GM19463 (cell line): Measurements from ENCODE around the gene TRMT2B.
"Not testable (repeated sequence)": the region's sequence is repeated elsewhere in the genome, so short reads cannot be mapped to it uniquely, and the experiment has no call there.

Source experiments
- ATAC-seq: cut with Tn5 transposase; IDR thresholded peaks from one replicate; pipeline ENCODE4 v1.9.1; 2021; ENCODE audit warnings: mild to moderate bottlenecking, moderate library complexity; ENCODE audit not compliant: unreplicated experiment

TRMT2B gene

GRCh38 chrX:101009090-101009489 lies 42.8 kb downstream of the TRMT2B start:
- no peak for ATAC-seq

DNA sequence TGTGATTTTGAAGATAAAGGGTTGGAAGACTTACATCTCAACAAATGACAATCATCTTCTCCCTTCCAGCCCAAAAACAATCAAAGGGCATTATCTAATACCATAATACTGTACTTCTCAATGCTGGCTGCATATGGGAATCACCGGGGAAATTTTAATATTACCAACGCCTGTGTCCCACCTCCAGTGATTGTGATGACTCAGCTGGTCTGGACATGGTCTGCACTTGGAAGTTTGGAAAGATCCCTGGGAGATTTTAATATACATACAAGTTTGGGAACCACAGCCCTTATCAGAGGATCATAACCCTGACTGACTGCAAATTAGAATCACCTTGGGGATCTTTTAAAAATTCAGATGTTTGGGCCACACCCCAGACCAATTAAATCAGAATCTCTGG lies 52.5 kb downstream of the TRMT2B start:
- ATAC-seq: no peak

GRCh38 chrX:100995469-100995868 lies 56.4 kb downstream of the TRMT2B start:
- ATAC-seq: no peak

DNA sequence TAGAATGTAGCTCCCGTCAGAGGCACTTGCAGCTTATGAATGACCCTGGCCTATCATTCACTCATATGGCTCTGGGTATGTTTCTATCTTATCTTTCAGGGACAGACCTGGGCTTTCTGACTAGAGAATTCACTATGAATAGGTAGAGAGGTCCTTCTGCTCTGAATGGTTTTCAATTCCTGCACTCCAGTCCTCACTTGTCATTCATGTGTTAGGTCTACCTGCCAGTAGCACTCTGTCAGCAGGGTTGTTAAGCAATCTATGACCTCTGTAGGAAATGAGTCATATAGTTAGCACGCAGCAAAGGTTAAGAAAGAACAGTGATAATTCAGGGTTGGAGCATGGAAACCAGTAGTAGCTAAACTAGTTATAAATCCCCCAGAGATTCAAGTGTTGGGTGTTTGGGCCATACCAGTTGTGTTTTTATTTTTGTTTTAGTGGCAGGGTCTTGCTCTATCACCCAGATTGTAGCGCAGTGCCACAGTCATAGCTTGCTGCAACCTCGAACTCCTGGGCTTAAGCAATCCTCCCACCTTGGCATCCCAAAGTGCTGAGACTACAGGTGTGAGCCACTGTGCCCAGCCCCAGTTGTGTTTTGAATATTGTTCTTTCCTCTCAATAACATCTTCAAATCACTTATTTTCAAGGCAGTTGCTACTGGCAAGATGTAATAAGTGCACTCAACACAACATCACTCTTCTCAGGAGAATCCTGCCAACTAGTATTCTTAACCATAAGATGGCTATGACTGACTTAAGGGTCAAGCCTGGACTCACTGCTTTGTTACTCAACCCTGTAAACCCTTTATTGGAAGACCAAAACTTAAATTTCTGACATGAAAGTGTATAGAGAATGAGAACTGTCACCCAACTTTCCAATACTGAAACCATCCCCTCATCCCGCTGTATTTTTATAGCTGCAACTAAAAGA lies 57.3 kb downstream of the TRMT2B start:
- ATAC-seq: peak; percentile 89

DNA sequence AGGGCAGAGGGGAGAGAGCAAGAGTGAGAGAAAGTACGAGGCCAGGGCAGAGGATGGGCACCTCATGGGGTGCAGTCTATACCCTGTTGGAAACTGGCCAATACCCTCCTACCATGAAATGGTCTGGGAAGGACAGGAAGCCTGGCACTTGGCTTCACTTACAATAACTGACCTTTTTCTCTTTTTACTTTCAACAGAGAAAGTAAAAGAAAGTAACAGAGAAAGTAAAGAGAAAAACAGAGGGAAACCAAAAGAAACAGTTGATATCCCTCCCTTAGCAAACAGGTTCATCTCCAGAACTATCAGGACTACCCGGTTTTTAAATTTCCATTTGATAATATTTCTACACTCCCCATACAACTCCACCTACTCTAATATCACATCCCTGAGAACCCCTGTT lies 61.8 kb downstream of the TRMT2B start:
- ATAC-seq: no peak

GRCh38 chrX:100984818-100985217 lies 67.1 kb downstream of the TRMT2B start:
- no peak for ATAC-seq

DNA sequence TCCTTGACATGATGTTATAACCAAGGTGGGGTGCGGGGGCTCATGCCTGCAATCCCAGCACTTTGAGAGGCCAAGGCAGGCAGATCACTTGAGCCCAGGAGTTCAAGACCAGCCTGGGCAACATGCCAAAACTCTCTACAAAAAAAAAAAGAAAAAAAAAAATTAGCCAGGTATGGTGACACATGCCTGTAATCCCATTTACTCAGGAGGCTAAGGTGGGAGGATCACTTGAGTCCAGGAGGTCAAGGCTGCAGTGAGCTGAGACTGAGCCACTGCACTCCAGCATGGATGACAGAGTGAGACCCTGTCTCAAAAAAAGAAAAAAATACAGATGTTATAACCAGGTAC lies 70.4 kb downstream of the TRMT2B start:
- not testable (repeated sequence) for ATAC-seq

DNA sequence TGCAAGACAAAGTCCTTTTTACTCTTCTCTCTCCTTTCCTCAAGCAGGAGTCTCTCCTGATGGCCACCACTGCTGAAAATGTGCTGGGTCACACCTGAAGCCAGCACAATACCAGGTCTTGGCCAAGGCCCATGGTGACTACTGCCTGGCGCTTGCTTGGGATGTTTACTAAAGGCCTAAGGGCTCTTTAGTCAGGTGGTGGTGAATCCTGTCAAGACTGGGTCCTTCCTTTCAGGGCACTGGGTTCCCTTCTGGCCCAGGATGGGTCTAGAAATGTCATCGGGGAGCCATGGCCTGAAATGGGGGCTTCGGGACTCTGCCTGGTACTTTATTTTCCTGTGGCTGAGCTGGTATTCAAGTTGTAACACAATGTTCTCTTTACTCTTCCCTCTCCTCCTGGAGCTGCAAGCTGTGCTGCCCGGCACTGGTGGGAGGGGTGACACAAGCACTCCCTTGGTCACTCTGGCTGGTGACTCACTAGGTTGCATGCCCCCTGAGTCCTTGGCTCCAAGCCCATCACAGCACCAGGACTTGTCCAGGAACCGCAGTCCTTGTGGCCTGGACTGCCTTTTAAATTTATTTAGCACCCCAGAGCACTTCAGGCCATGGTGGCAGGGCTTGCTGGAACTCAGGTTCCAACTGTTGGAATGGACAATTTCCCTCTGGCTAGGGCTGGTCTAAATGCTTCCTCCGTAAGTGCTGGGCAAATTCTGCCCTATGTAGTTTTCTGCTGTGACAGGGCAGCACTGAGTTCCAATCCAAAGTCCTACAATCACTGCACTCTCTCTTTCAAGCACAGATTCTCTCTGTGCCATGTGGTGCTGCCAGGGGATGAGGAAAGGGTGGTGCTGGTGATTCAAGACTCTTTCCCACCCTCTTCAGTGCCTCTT lies 71.1 kb downstream of the TRMT2B start:
- ATAC-seq: no peak

- no peak for ATAC-seq
Observed at GRCh38 chrX:100979881-100980607, 71.9 kb downstream of the TRMT2B start.

- ATAC-seq: no peak
Observed at GRCh38 chrX:100976211-100976610, 75.7 kb downstream of the TRMT2B start.

- ATAC-seq: no peak
Observed at GRCh38 chrX:100975212-100975611, 76.7 kb downstream of the TRMT2B start.

DNA sequence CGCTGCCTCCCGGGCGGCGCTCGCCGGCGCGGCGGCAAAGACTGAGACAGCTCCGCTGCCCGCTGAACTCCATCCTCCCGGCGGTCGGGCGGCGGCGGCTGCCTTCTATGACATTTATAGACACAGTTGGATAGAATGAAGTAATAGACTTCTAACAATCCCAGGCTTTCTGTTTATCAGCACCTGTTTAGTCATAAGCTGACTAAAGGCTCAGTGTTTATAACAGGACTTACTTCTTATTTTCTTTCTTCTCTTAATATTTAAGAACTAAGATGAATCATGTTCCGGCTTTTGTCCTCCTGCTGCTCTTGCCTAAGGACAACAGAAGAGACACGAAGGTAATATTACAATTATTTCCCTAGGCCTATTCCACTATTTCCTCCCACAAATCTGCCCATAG lies 78.5 kb downstream of the TRMT2B start:
- no peak for ATAC-seq

- no peak for ATAC-seq
Observed at GRCh38 chrX:100969936-100970335, 82.0 kb downstream of the TRMT2B start.

- no peak for ATAC-seq
Observed at GRCh38 chrX:100969408-100969807, 82.5 kb downstream of the TRMT2B start, which contains the start of gene ARL13A. ARL13A (plus strand) TSS chrX:100969708; CDS start chrX:100973690, 3,982 bp downstream.

GRCh38 chrX:100964362-100964761 lies 87.5 kb downstream of the TRMT2B start:
- ATAC-seq: no peak

DNA sequence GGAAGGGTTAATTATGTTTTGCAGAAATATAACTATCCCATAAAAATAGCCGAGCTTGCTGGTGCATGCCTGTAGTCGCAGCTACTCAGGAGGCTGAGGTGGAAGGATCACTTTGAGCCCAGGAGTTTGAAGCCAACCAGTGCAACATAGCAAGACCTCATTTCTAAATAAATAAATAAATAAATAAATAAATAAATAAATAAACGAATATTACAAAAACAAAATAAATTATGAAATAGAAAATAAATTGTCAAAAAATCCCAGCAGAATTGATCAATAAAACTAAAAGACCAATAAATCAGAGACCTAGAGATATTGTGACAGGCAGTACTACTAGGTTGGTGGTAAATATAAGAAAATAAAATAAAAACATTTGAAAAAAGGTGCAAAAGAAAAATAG lies 89.1 kb downstream of the TRMT2B start:
- ATAC-seq: no peak
